T-helper 1 cell treated with Interleukin-12 subunit alpha and Interleukin-12 subunit beta and Interleukin-4 antibody, amounts not matched to agents 30 ng/mL and 1 ng/mL, for 36 hours (primary cell): ENCODE results near the gene GJC1. TPM values are rescaled to one million over a fixed set of nuclear protein-coding genes. Genes with fewer than 3 reads are reported as not detected.

Experiments used
- intact Hi-C: fragments of 100-400 bp; cut with micrococcal nuclease; formaldehyde crosslinking; loops from one replicate; pipeline ENCODE4 v1.15.1; 2024
- total RNA-seq: library from RNA; stranded (reverse); gene quantifications from 2 replicates; pipeline ENCODE4 v1.2.3, GENCODE V29; 2022

The GJC1 gene
- total RNA-seq, 1 donor from 2014 or later: 1.3 TPM

DNA sequence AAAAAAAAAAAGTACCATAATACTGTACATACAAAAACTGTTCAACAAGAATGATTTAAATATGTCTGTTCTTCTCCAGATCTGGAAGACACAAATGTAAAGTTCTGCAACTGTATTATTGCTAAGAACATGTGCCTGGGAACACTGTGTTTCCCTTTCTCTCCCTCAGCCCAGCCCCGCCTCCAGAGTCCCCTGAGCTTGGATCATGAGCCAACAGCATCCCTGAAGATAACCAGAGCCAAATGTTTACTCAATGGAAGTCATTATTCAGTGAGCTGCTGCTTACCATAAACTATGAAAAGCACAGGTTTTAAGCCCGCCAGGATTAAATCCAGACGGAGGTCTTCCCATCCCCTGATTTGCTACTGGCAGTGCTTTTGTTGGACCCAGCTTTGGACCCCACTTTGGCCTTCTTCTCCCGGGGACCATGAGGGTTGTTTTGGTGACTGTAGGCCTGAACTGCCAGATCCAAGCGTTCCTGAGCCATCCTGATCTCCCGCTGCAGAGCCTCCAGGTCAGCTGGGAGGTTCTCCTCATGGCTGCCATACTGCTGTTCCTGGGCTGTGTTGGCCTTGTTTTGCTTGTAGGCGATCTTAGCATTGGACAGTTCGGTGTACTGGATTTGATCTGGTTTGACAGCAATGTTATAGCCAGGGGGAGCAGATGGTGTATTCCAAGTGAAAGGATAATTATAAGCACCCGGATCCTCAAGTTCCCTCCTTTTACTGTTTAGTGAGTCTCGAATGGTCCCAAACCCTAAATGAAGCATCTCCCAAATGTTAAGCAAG, 25.6 kb downstream of the GJC1 start:
- intact Hi-C loops: no loop called here

DNA sequence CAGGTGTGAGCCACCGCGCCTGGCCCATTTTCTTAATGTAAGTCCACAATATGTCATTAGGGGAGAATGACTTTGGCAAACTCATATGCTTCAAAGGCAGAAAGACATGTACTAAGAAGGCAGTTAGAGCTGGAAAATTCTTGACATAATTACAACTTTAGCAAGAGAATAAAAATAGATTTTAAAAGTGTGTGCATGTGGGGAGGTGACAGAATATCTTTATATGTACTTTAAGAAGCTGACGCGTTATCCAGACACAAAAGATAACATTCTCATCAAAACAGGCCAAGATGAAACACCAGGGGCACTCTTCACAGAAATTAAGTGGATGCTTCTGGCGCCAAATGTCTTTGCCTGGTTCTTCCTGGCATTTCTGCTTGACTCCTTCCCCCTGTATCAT, 28.2 kb downstream of the GJC1 start:
- intact Hi-C loops: no loop called here

DNA sequence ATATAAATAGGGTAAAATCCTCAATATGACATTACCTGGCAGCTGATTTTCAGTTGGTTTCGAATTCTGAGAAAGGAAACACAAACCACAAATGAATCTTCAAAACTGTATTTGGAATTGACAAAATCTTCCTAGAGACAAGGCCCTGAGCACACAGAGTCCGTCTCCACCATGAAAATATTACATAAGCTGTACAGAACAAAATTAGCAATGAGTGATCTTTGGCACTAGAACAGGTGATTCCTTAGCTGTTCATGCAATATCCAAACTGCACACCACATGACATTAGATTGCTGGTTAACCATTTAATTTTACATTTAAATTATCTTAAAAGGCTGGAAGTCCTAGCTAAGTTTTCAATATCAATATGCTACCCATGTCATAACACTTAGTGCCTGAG, 31.7 kb downstream of the GJC1 start:
- intact Hi-C loops: no loop called here

DNA sequence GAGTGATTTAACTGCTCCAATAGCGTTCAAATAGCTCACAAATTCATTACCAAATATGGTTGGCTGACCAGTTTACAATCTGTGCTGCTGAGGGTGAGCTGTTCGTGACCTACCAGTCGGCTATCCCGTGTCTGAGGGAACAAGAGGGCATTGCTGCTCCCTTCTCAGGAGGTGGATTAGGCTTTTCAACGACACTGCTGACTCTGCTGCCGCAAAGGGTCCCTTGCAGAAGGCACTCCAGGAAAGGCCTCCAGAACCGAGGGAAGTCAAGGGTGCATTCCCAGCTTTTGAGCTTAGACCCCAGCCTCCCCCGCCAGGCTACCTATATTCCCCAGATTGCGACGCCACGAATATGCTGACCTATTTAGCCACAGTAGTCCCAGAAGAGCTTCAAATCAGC, 32.3 kb downstream of the GJC1 start:
- intact Hi-C loops: no loop called here

DNA sequence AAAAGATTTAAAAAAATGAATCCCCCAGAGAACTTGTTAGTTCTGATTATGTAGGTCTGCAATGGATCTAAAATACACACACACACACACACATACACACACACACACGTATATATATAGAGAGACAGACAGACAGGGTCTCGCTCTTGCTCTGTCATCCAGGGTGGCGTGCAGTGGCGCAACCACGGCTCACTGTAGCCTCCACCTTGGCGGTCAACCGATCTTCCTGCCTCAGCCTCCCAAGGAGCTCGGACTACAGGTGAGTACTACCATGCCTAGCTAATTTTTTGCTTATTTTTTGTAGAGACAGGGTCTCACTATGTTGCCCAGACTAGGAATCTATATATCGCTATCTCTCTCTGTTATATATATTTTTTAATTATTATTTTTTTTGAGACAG, 33.4 kb downstream of the GJC1 start:
- intact Hi-C loops: no loop called here

DNA sequence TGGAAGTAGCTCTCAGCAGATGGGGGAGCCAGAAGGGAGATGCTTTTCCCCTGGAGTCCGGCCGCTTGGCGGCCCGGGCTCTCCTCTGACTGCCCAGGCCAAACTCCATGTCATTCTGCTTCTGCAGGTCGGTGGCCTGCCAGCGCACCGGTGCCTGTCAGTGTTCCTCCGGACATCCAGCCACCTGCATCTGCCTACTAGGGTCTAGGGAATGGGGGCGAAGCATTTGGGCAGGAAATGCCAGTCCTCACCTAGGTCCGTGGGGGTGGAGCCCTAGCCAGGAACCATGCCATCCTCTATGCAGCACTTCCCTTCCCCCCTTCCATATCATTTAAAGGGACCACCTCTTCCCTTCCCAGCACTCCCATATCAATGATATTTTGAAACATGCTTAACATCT, 34.2 kb downstream of the GJC1 start:
- intact Hi-C loops: no loop called here

DNA sequence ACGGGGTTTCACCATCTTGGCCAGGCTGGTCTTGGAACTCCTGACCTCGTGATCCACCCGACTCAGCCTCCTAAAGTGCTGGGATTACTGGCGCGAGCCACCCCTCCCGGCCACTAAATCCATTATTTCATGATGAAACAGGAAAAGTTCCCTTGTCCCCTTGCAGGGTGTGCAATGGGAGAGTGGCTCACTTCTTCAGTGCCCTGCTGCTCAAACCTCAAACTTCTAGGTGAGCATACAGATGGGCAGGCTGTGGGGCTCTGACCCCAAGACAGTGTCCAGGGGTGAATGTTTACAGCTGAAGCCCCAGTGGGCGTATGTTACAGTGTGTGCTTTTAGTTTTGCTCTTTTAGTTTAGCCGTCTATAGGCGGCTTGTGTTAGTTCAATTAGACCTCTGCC, 34.7 kb downstream of the GJC1 start:
- intact Hi-C loops: no loop called here

DNA sequence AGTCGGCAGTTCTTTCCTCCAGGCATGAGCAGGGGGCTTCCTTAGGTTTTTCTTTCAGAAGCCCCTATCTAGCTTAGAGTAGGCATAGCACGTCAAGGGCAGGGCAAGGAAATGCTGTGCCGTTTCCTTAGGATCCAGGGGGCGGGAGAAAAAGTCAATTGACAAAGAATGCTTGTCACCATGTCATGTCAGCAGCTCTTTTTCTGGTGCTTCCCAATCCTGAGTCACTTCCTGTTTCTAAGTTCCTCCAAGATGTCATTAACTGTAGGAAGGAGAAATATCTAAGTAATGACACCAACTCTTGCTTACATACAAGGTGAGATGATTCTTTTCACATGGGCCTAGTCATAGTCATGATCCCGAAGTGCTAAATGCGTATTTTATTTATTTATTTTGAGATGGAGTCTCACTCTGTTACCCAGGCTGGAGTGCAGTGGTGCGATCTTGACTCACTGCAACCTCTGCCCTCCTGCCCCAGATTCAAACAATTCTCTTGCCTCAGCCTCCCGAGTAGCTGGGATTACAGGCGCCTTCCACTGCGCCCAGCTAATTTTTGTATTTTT, 35.2 kb downstream of the GJC1 start:
- intact Hi-C loops: no loop called here

DNA sequence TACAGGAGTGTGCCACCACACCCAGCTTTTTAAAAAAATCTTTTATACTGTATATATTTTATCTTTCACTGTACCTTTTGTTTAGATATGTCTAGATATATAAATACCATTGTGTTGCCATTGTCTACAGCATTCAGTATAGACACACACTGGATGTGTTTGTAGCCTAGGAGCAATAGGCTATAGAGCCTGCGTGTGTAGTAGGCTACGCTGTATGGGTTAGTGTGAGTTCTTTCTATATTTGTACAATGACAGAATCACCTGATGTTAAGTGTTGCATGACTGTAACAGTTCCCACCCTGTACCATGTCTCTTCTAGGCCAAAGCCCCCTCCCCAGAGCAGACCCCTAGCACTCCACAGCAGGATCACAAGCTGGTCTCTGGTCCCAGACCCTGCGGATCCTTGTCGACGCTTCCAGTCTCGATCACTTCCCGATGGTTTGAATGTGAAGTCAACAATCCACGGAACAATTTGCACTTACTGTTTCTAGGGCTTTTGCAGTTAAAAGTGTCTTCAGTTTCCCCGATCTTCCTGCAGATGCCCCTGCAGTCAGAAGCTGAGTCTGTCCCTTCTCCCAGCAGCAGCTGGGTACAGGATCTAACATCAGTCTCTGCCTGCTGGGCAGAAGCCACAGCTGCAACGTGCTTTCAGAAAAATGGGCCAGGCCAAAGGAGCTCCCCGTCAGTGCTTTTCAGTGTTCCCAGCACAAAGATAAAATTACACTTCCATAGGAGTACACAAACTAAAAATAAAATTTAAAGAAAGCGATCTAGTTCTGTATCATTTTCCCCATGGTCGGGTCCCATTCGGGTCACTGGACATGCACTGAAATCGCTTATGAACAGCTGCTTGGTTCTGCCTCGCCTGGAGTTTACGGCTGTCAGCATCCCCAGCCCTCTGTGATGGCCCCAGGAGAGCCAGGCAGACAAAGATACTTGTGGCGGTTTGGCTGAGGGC, 35.9 kb downstream of the GJC1 start:
- intact Hi-C loops: no loop called here

DNA sequence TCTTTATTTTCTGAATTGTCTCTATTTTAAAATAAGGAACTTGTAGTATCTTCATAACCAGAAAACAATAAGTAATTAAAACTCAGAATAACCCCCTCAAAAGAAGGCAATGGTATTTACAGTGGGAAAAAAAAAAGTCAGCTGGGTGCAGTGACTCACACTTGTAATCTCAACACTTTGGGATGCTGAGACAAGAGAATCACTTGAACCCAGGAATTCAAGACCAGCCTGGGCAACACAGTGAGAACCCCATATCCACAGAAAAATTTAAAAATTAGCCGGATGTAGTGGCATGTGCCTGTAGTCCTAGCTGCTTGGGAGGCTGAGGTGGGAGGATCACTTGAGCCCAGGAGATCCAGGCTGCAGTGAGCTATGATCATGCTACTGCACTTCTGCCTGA, 37.8 kb downstream of the GJC1 start:
- intact Hi-C loops: no loop called here

DNA sequence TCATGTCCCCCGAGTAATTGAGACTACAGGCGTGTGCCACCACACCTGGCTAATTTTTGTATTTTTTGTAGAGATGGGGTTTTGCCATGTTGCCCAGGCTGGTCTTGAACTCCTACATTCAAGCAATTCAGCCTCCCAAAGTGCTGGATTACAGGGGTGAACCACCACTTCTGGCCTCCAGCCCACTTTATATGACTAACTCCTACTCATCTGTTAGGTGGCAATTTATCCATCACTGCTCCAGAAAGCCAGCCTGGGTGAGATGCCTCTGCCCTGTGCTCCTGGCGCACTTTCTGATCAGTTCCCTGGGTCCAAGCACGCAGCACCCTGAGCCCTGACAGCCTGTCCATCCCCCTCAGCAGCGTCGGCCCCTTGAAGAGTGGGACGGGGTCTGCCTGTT, 41.9 kb downstream of the GJC1 start:
- intact Hi-C loops: no loop called here

DNA sequence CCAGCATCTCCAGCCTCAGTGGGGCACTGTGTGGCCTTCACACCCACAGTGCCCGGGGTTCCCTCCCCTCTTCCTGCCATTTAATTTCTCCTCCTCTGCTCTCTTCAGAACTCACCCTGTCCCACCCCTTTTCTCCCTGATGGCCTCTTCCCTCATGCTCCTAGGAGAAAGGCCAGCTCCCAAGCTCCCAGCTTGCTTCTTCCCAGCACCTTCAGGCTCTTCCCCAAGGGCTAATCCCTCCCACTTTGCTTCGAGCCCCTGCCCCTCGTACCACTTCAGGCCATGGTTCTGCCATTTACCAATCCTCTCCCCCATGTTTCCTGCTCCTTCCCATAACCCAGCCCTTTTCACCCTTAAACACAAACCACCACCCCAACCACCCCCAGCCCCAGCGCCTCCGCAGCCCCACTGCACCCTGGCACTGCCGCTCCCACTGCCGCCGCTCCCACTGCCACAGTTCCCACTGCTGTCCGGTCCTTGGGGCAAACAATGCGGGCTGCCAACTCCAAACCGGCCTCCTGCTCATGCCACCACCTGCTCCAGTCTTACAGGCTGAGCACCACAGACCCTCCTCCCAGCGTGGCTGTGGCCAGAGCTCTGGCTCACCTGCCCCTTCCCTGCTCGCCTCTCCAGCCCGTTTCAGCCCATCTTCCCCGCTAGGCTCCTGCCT, 42.7 kb downstream of the GJC1 start:
- intact Hi-C loops: no loop called here

DNA sequence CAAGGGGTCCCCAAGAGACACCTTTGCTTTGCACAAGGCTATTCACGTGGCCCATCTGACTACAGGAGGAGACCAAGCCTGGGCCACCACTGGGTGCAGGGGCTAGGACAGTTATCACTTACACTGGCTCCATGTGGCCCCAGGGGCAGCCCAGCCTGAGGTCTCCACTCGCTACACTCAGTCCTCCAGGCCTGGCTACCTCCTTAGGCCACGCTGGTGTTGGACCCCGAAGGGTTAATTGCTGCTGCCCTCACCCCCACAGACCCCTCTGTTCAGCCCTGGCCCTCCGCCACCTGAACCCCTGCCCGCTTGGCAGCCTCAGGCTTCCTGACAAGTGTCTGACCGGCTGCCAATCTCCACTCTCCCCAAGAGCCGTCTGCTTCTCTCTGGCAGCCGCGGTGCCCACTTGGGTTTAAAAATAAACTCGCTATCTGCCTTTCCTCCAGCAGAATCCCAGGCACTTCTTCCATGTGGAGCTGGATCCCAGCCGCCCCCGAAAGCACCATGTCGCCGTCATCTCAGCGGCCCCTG, 43.5 kb downstream of the GJC1 start:
- intact Hi-C loops: no loop called here

DNA sequence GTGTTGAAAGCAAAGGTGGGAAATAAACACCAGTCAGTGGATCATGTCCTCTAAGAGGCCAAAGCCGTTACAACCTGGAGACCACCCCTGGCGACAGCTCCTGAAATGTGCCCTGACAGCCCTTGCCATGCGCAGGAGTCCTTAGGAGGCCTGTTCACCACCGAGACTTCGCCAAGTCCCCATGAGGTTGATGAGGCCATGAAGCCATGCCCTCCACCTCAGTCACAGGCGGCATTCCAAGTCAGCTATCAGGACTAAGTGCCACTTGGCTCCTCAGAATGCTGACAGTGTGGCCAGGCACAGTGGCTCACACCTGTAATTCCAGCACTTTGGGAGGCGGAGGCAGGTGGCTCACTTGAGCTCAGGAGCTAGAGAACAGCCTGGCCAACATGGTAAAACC, 44.2 kb downstream of the GJC1 start:
- intact Hi-C loops: no loop called here

DNA sequence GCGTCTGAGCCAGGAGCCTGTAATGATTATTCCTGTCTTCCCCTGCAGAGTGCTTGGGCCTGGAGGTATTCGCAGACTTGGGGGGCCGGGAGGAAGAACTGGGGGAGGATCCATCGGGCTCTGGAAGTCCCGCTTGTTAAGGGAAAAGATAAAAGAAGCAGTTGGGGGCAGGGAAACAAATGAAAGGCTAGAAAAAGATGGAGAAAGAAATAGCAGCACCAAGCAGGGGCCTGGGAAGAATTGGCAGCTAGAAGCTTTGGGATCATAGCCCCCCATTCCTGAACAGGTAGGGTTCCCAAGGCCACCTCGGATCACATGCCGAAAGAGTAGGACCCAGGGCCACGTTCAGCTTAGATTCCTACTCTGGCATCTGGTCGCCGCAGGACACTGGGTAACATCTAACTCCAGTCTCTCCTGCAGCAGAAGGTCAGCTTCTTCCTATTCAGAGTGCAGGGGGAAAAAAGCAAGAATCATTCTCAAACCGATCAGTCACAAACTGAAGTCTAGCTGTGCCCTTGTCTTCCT, 47.7 kb downstream of the GJC1 start:
- intact Hi-C loops: no loop called here

DNA sequence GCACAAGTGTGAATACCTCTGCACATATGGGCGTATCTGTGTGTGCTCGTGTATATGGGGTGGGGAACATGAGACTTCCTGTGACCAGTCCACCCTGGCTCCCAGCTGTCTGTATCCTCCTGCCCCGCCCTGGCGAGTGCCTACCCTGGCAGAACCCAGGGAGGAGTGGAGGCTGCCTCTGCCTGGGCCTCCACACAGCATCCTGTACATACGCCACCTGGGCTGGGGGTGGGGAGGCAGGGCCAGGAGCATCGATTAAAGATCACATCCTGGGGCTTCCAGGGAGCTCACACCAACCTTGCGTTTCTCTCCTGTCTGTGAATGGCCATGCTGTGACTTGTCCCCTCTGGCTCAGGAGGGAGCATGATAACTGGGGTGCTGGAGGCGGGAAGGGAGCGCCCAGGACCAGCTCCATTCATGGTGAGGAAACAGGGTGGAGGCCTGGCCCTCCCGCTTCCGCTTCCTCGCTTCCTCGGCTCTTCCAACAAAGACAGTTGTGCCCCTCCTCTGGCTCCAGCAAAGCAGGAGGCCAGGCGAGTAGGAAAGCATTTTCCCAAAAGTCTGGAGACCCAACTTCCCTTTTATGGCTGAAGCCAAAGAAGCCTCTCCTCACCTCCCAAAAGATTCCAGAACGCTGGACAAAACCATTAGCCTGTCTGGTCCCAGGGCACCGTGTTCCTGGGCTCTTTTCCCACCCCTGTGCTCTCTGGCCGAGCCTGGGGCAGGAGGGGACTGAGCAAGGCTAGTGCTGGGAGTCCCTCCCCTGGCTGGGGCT, 48.3 kb downstream of the GJC1 start:
- intact Hi-C loops: no loop called here

DNA sequence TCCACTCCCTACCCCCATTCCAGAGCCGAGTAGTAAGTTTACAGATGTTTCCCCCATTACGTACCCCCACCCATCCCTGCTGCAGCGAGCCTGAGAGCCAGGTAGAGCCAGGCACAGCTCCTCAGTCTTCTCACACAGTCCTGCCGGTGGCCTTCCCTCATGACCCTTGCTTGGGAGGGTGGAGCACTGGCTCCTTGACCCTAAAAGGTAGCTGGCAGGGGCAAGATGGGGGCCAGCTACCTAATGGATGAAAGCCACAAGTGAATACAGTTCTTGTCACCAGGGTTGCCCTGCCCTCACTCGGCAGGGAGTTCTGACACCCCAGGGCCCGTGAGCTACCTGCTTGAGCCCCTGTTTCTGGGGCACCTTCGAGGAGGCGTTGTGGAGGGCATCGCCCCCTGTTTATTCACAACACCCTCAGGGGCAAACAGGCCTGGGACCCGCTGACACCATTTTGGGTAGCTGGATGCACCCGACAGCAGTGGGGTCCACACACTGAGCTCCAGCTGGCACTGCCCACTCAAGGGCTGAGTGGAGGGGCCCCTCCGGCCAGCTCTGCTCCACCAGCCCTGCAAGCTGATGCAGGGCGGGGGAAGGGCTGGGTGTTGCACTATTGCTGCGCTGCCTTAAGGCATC, 49.1 kb downstream of the GJC1 start:
- intact Hi-C loops: no loop called here

DNA sequence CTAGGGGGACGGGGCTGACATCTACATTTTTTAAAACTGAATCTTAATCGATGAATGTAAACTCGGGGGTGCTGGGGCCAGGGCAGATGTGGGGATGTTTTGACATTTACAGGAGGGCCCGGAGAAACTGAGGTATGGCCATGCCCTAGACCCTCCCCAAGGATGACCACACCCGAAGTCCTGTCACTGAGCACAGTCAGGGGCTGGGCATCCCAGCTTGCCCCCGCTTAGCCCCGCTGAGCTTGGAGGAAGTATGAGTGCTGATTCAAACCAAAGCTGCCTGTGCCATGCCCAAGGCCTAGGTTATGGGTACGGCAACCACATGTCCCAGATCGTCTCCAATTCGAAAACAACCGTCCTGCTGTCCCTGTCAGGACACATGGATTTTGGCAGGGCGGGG, 49.9 kb downstream of the GJC1 start:
- intact Hi-C loops: no loop called here

DNA sequence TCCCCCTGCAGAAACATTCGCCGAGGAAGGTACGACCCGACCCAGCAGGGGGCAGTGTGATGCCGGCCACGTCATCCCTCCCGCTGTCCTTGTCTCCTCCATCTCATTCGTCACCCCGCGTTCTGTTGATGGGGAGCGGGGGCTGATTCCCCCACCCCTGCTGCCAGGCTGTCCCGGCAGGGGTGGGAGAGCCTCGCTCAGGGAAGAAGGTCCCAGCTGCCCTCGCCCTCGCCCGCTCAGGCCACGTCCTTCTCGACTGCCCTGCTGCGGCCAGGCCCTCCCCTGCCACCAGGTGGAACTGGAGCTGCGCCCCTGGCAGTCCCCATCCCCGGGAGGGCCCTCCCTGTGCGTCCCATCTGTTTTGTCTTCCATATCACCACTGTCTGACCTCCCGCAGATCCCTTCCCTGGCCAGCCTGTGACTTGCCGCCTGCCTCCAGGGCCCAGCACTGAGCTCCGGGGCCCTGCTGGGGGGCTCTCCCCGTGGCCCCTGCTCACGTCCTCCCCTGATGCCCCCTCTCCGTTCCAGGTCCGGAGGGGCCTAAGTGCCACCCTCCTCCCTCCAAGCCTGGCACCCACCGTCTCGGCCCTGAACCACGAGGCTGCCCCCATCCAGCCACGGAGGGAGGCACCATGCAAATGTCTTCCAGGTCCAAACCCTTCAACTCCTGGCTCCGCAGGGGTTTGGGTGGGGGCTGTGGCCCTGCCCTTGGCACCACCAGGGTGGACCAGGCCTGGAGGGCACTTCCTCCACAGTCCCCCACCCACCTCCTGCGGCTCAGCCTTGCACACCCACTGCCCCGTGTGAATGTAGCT, 50.7 kb downstream of the GJC1 start:
- intact Hi-C loops: loop anchor here (1.0 to 5.0 kb wide), 2 partner anchors 86 to 577 kb away; no protein-coding TSS in a partner anchor
